GM12878 (cell line): ENCODE results near the gene GFRA1.

Source experiments
- ATF3 ChIP-seq: IDR thresholded peaks from 2 replicates; pipeline ENCODE4 v1.6.1; 2011; ENCODE audit warnings: low read depth, mild to moderate bottlenecking, low read length, moderate library complexity, borderline replicate concordance; ENCODE audit errors: extremely low read depth
- CTCF ChIP-seq, 3 experiments: IDR thresholded peaks in 2 of 3; conservative IDR thresholded peaks in 1 of 3; 2 replicates each; pipeline ENCODE4 v1.5.1; 2011; ENCODE audit warnings: low read depth in 3 of 3, low read length in 3 of 3, mild to moderate bottlenecking in 3 of 3, control low read depth in 2 of 3, moderate library complexity in 2 of 3, inconsistent platforms in 1 of 3, mixed read lengths in 1 of 3; ENCODE audit not compliant: control insufficient read depth in 2 of 3, insufficient read depth in 1 of 3; ENCODE audit errors: extremely low read depth in 1 of 3
- HSF1 ChIP-seq: fragments of 150-350 bp; IDR thresholded peaks from 2 replicates; pipeline ENCODE4 v1.6.1; 2014; ENCODE audit warnings: mild to moderate bottlenecking, low read depth, low read length
- JUNB ChIP-seq: IDR thresholded peaks from 2 replicates; pipeline ENCODE4 v1.6.1; 2016; ENCODE audit warnings: antibody characterized with exemption, mild to moderate bottlenecking
- POLR2A ChIP-seq: IDR thresholded peaks from 2 replicates; pipeline ENCODE4 v1.6.1; 2011; ENCODE audit warnings: low read depth, mild to moderate bottlenecking, low read length
- SRF ChIP-seq, 2 experiments: IDR thresholded peaks; 2 replicates each; pipeline ENCODE4 v1.6.1; 2011; ENCODE audit warnings: low read depth in 2 of 2, low read length in 2 of 2, mild to moderate bottlenecking in 1 of 2, moderate library complexity in 1 of 2
- SUZ12 ChIP-seq: fragments of 200-600 bp; sonication (generic); IDR thresholded peaks from one replicate; pipeline ENCODE4 v1.6.1; 2018; ENCODE audit warnings: antibody characterized with exemption, mild to moderate bottlenecking; ENCODE audit not compliant: unreplicated experiment

GRCh38 chr10:116300542-116300941 is 27.5 kb upstream of the GFRA1 start:
- TF ChIP-seq SRF (IDR thresholded peaks at IDR 0.05; ENCODE audit: low read depth in 2 of 2, low read length in 2 of 2): no peak
- TF ChIP-seq HSF1: no peak
- no peak for TF ChIP-seq SUZ12
- TF ChIP-seq POLR2A: no peak
- TF ChIP-seq CTCF (IDR thresholded peaks at IDR 0.05 in 2 of 3, conservative IDR thresholded peaks at IDR 0.05 in 1 of 3; ENCODE audit: control insufficient read depth in 2 of 3, extremely low read depth in 1 of 3, insufficient read depth in 1 of 3, low read depth in 3 of 3, low read length in 3 of 3): no peak
- no peak for TF ChIP-seq JUNB
- no peak for TF ChIP-seq ATF3
